Astrocyte (in vitro differentiated cells and primary cell): Measurements from ENCODE around the gene GRM7. TPM values are rescaled to one million over a fixed set of nuclear protein-coding genes. Genes with fewer than 3 reads are reported as not detected.

Source experiments
- DNase-seq: peaks from one replicate; pipeline ENCODE4 v3.0.0-alpha.2; 2010; ENCODE audit warnings: low read depth
- FAIRE-seq: peaks from 2 replicates; lab custom pipeline; 2011; peaks lifted over from hg19 to GRCh38; lab: Jason Lieb, UNC
- H2AFZ ChIP-seq: 2 replicates; pipeline ENCODE4 v1.6.0; 2012; ENCODE audit warnings: low read depth, low read length, inconsistent platforms
- H3K27ac ChIP-seq: 2 replicates; pipeline ENCODE4 v1.5.1; 2011; ENCODE audit warnings: low read depth, low read length, inconsistent platforms
- H3K27me3 ChIP-seq: 2 replicates; pipeline ENCODE4 v1.6.0; 2011; ENCODE audit warnings: low read length, inconsistent platforms; ENCODE audit not compliant: insufficient read depth
- H3K36me3 ChIP-seq: 2 replicates; pipeline ENCODE4 v1.5.1; 2011; ENCODE audit warnings: low read length, inconsistent platforms; ENCODE audit not compliant: insufficient read depth
- H3K4me1 ChIP-seq: 2 replicates; pipeline ENCODE4 v1.5.1; 2011; ENCODE audit warnings: low read length, inconsistent platforms; ENCODE audit not compliant: insufficient read depth
- H3K4me2 ChIP-seq: 2 replicates; pipeline ENCODE4 v1.6.0; 2012; ENCODE audit warnings: low read length, inconsistent platforms
- H3K4me3 ChIP-seq: 2 replicates; pipeline ENCODE4 v1.5.1; 2011; ENCODE audit warnings: low read depth, mild to moderate bottlenecking, low read length, inconsistent platforms; ENCODE audit not compliant: insufficient read depth
- H3K79me2 ChIP-seq: 2 replicates; pipeline ENCODE4 v1.6.0; 2012; ENCODE audit warnings: mild to moderate bottlenecking, low read length, inconsistent platforms; ENCODE audit not compliant: insufficient read depth
- H3K9ac ChIP-seq: 2 replicates; pipeline ENCODE4 v1.6.0; 2012; ENCODE audit warnings: mild to moderate bottlenecking, low read length, inconsistent platforms
- H3K9me3 ChIP-seq: 2 replicates; pipeline ENCODE4 v1.5.1; 2012; ENCODE audit warnings: low read depth, mild to moderate bottlenecking, low read length, inconsistent platforms; ENCODE audit not compliant: insufficient read depth
- H4K20me1 ChIP-seq: 2 replicates; pipeline ENCODE4 v1.6.0; 2012; ENCODE audit warnings: low read length, inconsistent platforms; ENCODE audit not compliant: insufficient read depth
- H3K27ac Mint-ChIP-seq: one replicate; pipeline ENCODE4 v1.8.0; 2021; ENCODE audit warnings: mild to moderate bottlenecking, mixed read lengths; ENCODE audit not compliant: unreplicated experiment
- H3K27me3 Mint-ChIP-seq: one replicate; pipeline ENCODE4 v1.8.0; 2021; ENCODE audit warnings: low read depth, mixed read lengths; ENCODE audit not compliant: unreplicated experiment
- H3K36me3 Mint-ChIP-seq: one replicate; pipeline ENCODE4 v1.8.0; 2021; ENCODE audit warnings: low read depth, mixed read lengths; ENCODE audit not compliant: unreplicated experiment
- H3K4me1 Mint-ChIP-seq: one replicate; pipeline ENCODE4 v1.8.0; 2021; ENCODE audit warnings: low read depth, mixed read lengths; ENCODE audit not compliant: unreplicated experiment
- H3K4me3 Mint-ChIP-seq: one replicate; pipeline ENCODE4 v1.8.0; 2021; ENCODE audit warnings: mild to moderate bottlenecking, moderate library complexity, mixed read lengths; ENCODE audit not compliant: unreplicated experiment
- H3K9me3 Mint-ChIP-seq: one replicate; pipeline ENCODE4 v1.8.0; 2021; ENCODE audit warnings: mild to moderate bottlenecking, mixed read lengths; ENCODE audit not compliant: unreplicated experiment
- EZH2 ChIP-seq: IDR thresholded peaks from 2 replicates; pipeline ENCODE4 v1.6.1; 2012; ENCODE audit warnings: mild to moderate bottlenecking, low read length, inconsistent platforms; ENCODE audit not compliant: insufficient read depth
- total RNA-seq: library from RNA; stranded (reverse); gene quantifications from 2 replicates; pipeline ENCODE4 v1.2.1, GENCODE V29; 2021
- TF ChIP-seq, protein P1 (sequence below): IDR thresholded peaks from 2 replicates; pipeline ENCODE4 v1.5.1; 2011; ENCODE audit warnings: low read depth, mild to moderate bottlenecking, inconsistent platforms, low read length, moderate library complexity; ENCODE audit not compliant: insufficient read depth

GRM7 gene
- total RNA-seq, 1 donor from 2014 or later: not detected

DNA sequence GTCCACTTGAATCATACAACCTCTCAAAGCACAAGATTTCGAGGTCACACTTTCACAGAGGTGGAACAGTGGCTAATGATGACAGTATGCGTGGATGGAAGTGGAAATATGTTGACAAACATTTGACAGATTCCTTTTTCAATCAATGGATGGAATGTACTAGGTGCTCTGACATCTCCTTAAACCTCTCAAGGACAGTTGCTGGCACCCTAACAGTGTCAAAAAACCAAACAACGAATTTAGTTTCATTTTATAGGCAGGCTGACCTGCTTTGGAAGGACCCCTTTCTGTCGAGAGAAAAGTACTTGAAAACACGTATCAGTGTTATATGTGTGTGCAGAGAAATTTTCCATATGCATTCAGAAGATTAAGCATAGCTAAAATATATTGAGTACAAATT, 861.0 kb downstream of the GRM7 start:
- Histone ChIP-seq H3K27me3 (no peaks in the 10 kb centered on the region), H3K4me1 (no peaks in the 10 kb centered on the region), H3K4me3 (no peak overlapping the region), H3K36me3 (no peaks in the 10 kb centered on the region), H3K9me3 (no peaks in the 10 kb centered on the region), H3K27ac (no peak overlapping the region), H4K20me1 (no peaks in the 10 kb centered on the region), H3K79me2 (no peaks in the 10 kb centered on the region), H3K9ac (no peak overlapping the region), H2AFZ (no peak overlapping the region), H3K4me2 (no peak overlapping the region)
- H3K9me3 Mint-ChIP-seq: no peaks in the 10 kb centered on the region
- no peak for DNase-seq
- no peak overlapping the region for H3K4me3 Mint-ChIP-seq
- no peak overlapping the region for H3K27ac Mint-ChIP-seq
- H3K36me3 Mint-ChIP-seq: no peaks in the 10 kb centered on the region
- no peaks in the 10 kb centered on the region for H3K4me1 Mint-ChIP-seq
- no peaks in the 10 kb centered on the region for H3K27me3 Mint-ChIP-seq
- FAIRE-seq: no peak
- TF ChIP-seq, protein P1, sequence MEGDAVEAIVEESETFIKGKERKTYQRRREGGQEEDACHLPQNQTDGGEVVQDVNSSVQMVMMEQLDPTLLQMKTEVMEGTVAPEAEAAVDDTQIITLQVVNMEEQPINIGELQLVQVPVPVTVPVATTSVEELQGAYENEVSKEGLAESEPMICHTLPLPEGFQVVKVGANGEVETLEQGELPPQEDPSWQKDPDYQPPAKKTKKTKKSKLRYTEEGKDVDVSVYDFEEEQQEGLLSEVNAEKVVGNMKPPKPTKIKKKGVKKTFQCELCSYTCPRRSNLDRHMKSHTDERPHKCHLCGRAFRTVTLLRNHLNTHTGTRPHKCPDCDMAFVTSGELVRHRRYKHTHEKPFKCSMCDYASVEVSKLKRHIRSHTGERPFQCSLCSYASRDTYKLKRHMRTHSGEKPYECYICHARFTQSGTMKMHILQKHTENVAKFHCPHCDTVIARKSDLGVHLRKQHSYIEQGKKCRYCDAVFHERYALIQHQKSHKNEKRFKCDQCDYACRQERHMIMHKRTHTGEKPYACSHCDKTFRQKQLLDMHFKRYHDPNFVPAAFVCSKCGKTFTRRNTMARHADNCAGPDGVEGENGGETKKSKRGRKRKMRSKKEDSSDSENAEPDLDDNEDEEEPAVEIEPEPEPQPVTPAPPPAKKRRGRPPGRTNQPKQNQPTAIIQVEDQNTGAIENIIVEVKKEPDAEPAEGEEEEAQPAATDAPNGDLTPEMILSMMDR: no peak
- no peak for TF ChIP-seq EZH2

GRCh38 chr3:7728566-7729519, 867.9 kb downstream of the GRM7 start:
- no peak overlapping the region for H3K4me3 ChIP-seq
- Mint-ChIP-seq H3K4me1 (no peaks in the 10 kb centered on the region), H3K4me3 (no peak overlapping the region), H3K9me3 (no peaks in the 10 kb centered on the region), H3K36me3 (no peaks in the 10 kb centered on the region), H3K27ac (no peak overlapping the region), H3K27me3 (no peaks in the 10 kb centered on the region)
- no peak for DNase-seq
- no peak for FAIRE-seq
- no peak overlapping the region for H3K27ac ChIP-seq
- H3K4me2 ChIP-seq: no peak overlapping the region
- H3K4me1 ChIP-seq: no peaks in the 10 kb centered on the region
- H3K9me3 ChIP-seq: no peaks in the 10 kb centered on the region
- H3K9ac ChIP-seq: no peak overlapping the region
- no peaks in the 10 kb centered on the region for H3K27me3 ChIP-seq
- no peaks in the 10 kb centered on the region for H4K20me1 ChIP-seq
- H3K36me3 ChIP-seq: no peaks in the 10 kb centered on the region
- H3K79me2 ChIP-seq: no peaks in the 10 kb centered on the region
- TF ChIP-seq, protein P1: no peak
- H2AFZ ChIP-seq: no peak overlapping the region

DNA sequence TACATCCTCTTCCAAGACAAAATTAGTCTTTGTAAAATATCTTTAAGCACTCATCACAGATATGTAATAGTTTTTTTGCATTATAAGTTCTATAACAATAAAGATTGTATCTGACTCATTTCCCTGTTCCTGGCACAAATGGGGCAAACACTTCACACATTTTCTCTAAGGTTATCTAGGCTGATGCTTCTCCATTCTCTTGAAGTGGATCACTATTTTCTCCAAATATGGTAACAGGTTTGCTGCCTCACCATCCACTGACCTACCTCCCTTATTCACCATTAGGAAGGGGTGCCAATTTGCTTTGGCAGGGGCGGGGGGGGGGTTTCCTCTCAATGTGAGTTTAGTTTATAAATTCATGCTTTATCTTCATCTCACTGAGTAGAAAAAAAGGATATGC, 873.0 kb downstream of the GRM7 start:
- no peak overlapping the region for H3K4me3 Mint-ChIP-seq
- H3K27ac Mint-ChIP-seq: no peak overlapping the region
- H3K4me1 ChIP-seq: no peaks in the 10 kb centered on the region
- H3K9me3 ChIP-seq: no peaks in the 10 kb centered on the region
- no peaks in the 10 kb centered on the region for H3K4me1 Mint-ChIP-seq
- H3K4me3 ChIP-seq: no peak overlapping the region
- no peaks in the 10 kb centered on the region for H3K79me2 ChIP-seq
- no peaks in the 10 kb centered on the region for H3K27me3 ChIP-seq
- no peak overlapping the region for H3K27ac ChIP-seq
- no peak for FAIRE-seq
- no peaks in the 10 kb centered on the region for H4K20me1 ChIP-seq
- H3K27me3 Mint-ChIP-seq: no peaks in the 10 kb centered on the region
- no peak overlapping the region for H2AFZ ChIP-seq
- no peak overlapping the region for H3K4me2 ChIP-seq
- DNase-seq: no peak
- no peaks in the 10 kb centered on the region for H3K36me3 Mint-ChIP-seq
- no peak overlapping the region for H3K9ac ChIP-seq
- TF ChIP-seq, protein P1: no peak
- TF ChIP-seq EZH2: no peak
- H3K36me3 ChIP-seq: no peaks in the 10 kb centered on the region
- no peaks in the 10 kb centered on the region for H3K9me3 Mint-ChIP-seq
